ENCODE data around the gene ZGPAT.

GRCh38 chr20:63771046-63771707 lies 63.3 kb downstream of the ZGPAT start:
- TF ChIP-seq CTCF (conservative IDR thresholded peaks at IDR 0.05) (no peak), EZH2 (IDR thresholded peaks at IDR 0.05; ENCODE audit: low read depth) (no peak)
